CD4-positive, alpha-beta T cell treated with Interferon gamma for 1 hour (primary cell): ENCODE data around the gene PSMA5.
"Not testable (repeated sequence)": the region's sequence is repeated elsewhere in the genome, so short reads cannot be mapped to it uniquely, and the experiment has no call there.

Experiments used
- DNase-seq: peaks from one replicate; pipeline ENCODE4 v3.0.0-alpha.2; 2020

Gene PSMA5

GRCh38 chr1:109426281-109427170, at the start of gene PSMA5:
Gene PSMA5, minus strand, starts transcription at chr1:109426448. Its CDS starts 118 bp downstream, at chr1:109426330.
- peak; percentile 97 for DNase-seq

- no peak for DNase-seq
Measured at GRCh38 chr1:109475261-109475660, 49.0 kb upstream of the PSMA5 start.

- DNase-seq: no peak
Measured at GRCh38 chr1:109474697-109475096, 48.4 kb upstream of the PSMA5 start.

- not testable (repeated sequence) for DNase-seq
Measured at GRCh38 chr1:109473284-109474057, 47.2 kb upstream of the PSMA5 start.

- DNase-seq: no peak
Measured at GRCh38 chr1:109472779-109473178, 46.5 kb upstream of the PSMA5 start.

- no peak for DNase-seq
Measured at GRCh38 chr1:109470245-109470644, 44.0 kb upstream of the PSMA5 start.

- no peak for DNase-seq
Measured at GRCh38 chr1:109468903-109469302, 42.7 kb upstream of the PSMA5 start.

GRCh38 chr1:109468061-109468460, 41.8 kb upstream of the PSMA5 start:
- DNase-seq: no peak

GRCh38 chr1:109467301-109467777, 41.1 kb upstream of the PSMA5 start:
- no peak for DNase-seq

GRCh38 chr1:109466452-109467300, 40.4 kb upstream of the PSMA5 start, which contains the start of gene SYPL2:
Gene SYPL2, plus strand, starts transcription at chr1:109466546. Its CDS starts 298 bp downstream, at chr1:109466844.
- DNase-seq: no peak

GRCh38 chr1:109466125-109466451, 39.8 kb upstream of the PSMA5 start:
- DNase-seq: no peak

- no peak for DNase-seq
Measured at GRCh38 chr1:109457819-109458218, 31.6 kb upstream of the PSMA5 start.

GRCh38 chr1:109454497-109455133, 28.4 kb upstream of the PSMA5 start:
- no peak for DNase-seq

- DNase-seq: no peak
Measured at GRCh38 chr1:109447524-109447923, 21.3 kb upstream of the PSMA5 start.

GRCh38 chr1:109445949-109446695, 19.9 kb upstream of the PSMA5 start:
- DNase-seq: not testable (repeated sequence)

GRCh38 chr1:109444346-109444745, 18.1 kb upstream of the PSMA5 start:
- no peak for DNase-seq

- DNase-seq: no peak
Measured at GRCh38 chr1:109443476-109443875, 17.2 kb upstream of the PSMA5 start.

GRCh38 chr1:109441069-109441468, 14.8 kb upstream of the PSMA5 start:
- no peak for DNase-seq

GRCh38 chr1:109438798-109439297, 12.6 kb upstream of the PSMA5 start:
- DNase-seq: no peak

- no peak for DNase-seq
Measured at GRCh38 chr1:109434484-109434883, 8.2 kb upstream of the PSMA5 start.

GRCh38 chr1:109433322-109433721, 7.1 kb upstream of the PSMA5 start:
- no peak for DNase-seq
